22Rv1 (cell line): Measurements from ENCODE around the gene DYNC1LI1.

Experiments used
- CTCF ChIP-seq: fragments of 450-650 bp; IDR thresholded peaks from 2 replicates; pipeline ENCODE4 v1.5.1; 2017; ENCODE audit warnings: mild to moderate bottlenecking
- ZFX ChIP-seq: fragments of 450-650 bp; IDR thresholded peaks from 2 replicates; pipeline ENCODE4 v1.6.1; 2017; ENCODE audit warnings: antibody characterized with exemption, borderline replicate concordance

- TF ChIP-seq ZFX (no peak), CTCF (no peak)
Observed at GRCh38 chr3:32480604-32481003, 90.1 kb downstream of the DYNC1LI1 start.
